KMS-11 (cell line): ENCODE data around the gene ZNF516.

Experiments
- H2AFZ ChIP-seq: fragments of 200-600 bp; sonication (generic); 2 replicates; pipeline ENCODE4 v1.6.1; 2016; ENCODE audit warnings: antibody characterized with exemption, mixed run types, low read depth
- H3K27ac ChIP-seq: fragments of 200-600 bp; sonication (generic); 2 replicates; pipeline ENCODE4 v1.6.1; 2016; ENCODE audit warnings: mild to moderate bottlenecking, mixed run types
- H3K27me3 ChIP-seq: fragments of 200-600 bp; sonication (generic); 2 replicates; pipeline ENCODE4 v1.6.1; 2017; ENCODE audit warnings: mild to moderate bottlenecking, low read depth, mixed run types, moderate library complexity; ENCODE audit not compliant: insufficient read depth
- H3K36me3 ChIP-seq: fragments of 200-600 bp; sonication (generic); 2 replicates; pipeline ENCODE4 v1.6.1; 2017; ENCODE audit warnings: mild to moderate bottlenecking, mixed run types; ENCODE audit not compliant: insufficient read depth
- H3K4me1 ChIP-seq: fragments of 200-600 bp; sonication (generic); 2 replicates; pipeline ENCODE4 v1.6.1; 2016; ENCODE audit warnings: mild to moderate bottlenecking, low read depth, mixed run types; ENCODE audit not compliant: poor library complexity, severe bottlenecking
- H3K4me2 ChIP-seq: fragments of 200-600 bp; sonication (generic); 2 replicates; pipeline ENCODE4 v1.7.0; 2016; ENCODE audit warnings: mild to moderate bottlenecking, mixed run types
- H3K4me3 ChIP-seq: fragments of 200-600 bp; sonication (generic); IDR thresholded peaks from 2 replicates; pipeline ENCODE4 v1.6.1; 2017; ENCODE audit warnings: low read depth, low read length, mixed read lengths; ENCODE audit not compliant: insufficient read depth
- H3K79me2 ChIP-seq: fragments of 200-600 bp; sonication (generic); 2 replicates; pipeline ENCODE4 v1.6.1; 2016; ENCODE audit warnings: low read depth, mixed run types; ENCODE audit not compliant: insufficient read depth
- H3K9ac ChIP-seq: fragments of 200-600 bp; sonication (generic); 2 replicates; pipeline ENCODE4 v1.6.1; 2016; ENCODE audit warnings: mild to moderate bottlenecking, mixed run types
- H4K20me1 ChIP-seq: fragments of 200-600 bp; sonication (generic); 2 replicates; pipeline ENCODE4 v1.6.1; 2016; ENCODE audit warnings: mild to moderate bottlenecking, mixed run types; ENCODE audit not compliant: insufficient read depth
- TF ChIP-seq, protein P1 (sequence below): fragments of 200-600 bp; sonication (generic); conservative IDR thresholded peaks from 2 replicates; pipeline ENCODE4 v1.6.1; 2017; ENCODE audit warnings: low read depth, mild to moderate bottlenecking, antibody characterized with exemption, low read length, moderate library complexity, mixed read lengths

ZNF516 gene

GRCh38 chr18:76335859-76336640 is 159.0 kb downstream of the ZNF516 start:
- Histone ChIP-seq H3K4me2 (no peak overlapping the region), H3K4me1 (no peaks in the 10 kb centered on the region), H4K20me1 (no peaks in the 10 kb centered on the region), H3K27me3 (no peaks in the 10 kb centered on the region), H3K36me3 (peaks cover 4% of the 10 kb centered on the region; the same call in 1 of the 2 replicates), H3K79me2 (no peaks in the 10 kb centered on the region), H3K27ac (no peak overlapping the region), H3K9ac (no peak overlapping the region), H2AFZ (no peak overlapping the region), H3K4me3 (no peak overlapping the region)
- TF ChIP-seq, protein P1, sequence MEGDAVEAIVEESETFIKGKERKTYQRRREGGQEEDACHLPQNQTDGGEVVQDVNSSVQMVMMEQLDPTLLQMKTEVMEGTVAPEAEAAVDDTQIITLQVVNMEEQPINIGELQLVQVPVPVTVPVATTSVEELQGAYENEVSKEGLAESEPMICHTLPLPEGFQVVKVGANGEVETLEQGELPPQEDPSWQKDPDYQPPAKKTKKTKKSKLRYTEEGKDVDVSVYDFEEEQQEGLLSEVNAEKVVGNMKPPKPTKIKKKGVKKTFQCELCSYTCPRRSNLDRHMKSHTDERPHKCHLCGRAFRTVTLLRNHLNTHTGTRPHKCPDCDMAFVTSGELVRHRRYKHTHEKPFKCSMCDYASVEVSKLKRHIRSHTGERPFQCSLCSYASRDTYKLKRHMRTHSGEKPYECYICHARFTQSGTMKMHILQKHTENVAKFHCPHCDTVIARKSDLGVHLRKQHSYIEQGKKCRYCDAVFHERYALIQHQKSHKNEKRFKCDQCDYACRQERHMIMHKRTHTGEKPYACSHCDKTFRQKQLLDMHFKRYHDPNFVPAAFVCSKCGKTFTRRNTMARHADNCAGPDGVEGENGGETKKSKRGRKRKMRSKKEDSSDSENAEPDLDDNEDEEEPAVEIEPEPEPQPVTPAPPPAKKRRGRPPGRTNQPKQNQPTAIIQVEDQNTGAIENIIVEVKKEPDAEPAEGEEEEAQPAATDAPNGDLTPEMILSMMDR, result no peak

DNA sequence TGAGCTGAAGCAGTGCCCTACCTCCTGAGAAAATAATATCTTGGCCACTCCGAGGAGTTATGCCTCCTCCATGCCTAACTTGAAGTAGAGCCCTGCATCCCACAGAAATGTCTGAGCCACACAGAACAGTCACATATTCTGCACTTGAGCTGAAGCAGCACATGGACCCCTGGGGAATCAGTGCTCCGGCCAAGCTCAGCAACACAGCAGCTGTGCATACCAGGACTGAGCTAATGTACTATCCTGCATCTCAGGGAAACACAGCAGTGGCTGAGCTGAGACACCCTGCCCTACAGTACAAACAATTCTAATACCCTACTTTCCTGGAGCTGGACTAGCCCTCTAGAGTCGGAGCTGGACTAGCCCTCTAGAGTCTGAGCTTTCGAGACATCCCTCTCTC is 166.9 kb downstream of the ZNF516 start:
- Histone ChIP-seq H3K27ac (no peak overlapping the region), H3K4me3 (no peak overlapping the region), H3K4me2 (no peak overlapping the region), H2AFZ (no peak overlapping the region), H3K79me2 (no peaks in the 10 kb centered on the region), H4K20me1 (no peaks in the 10 kb centered on the region), H3K36me3 (peaks cover 4% of the 10 kb centered on the region; the same call in 1 of the 2 replicates), H3K4me1 (no peaks in the 10 kb centered on the region), H3K9ac (no peak overlapping the region), H3K27me3 (no peaks in the 10 kb centered on the region)
- TF ChIP-seq, protein P1, result no peak

DNA sequence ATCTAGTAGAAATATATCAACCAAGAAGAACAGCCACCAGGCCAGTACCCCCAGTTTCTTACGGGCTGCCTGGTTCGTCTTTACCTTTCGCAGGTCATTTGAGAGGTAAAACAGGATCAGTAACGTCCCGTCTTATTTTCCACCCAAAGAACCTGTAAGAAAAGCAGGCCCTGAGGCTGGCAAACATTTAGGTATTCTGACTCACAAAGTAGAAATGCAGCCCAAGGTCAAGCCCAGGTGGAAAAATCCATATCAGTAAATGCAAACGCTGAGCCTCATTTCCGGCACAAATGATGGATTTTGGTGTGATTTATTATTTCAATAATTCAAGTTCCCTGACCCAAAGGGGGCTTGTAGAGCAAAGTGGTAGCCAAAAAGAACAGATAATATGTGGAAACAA is 171.2 kb downstream of the ZNF516 start:
- H3K79me2 ChIP-seq, result no peaks in the 10 kb centered on the region
- H4K20me1 ChIP-seq, result no peaks in the 10 kb centered on the region
- H3K27me3 ChIP-seq, result no peaks in the 10 kb centered on the region
- no peak overlapping the region for H3K9ac ChIP-seq
- no peaks in the 10 kb centered on the region for H3K36me3 ChIP-seq
- no peak overlapping the region for H3K27ac ChIP-seq
- H3K4me2 ChIP-seq, result no peak overlapping the region
- H3K4me3 ChIP-seq, result no peak overlapping the region
- no peaks in the 10 kb centered on the region for H3K4me1 ChIP-seq
- TF ChIP-seq, protein P1, result no peak
- no peak overlapping the region for H2AFZ ChIP-seq

DNA sequence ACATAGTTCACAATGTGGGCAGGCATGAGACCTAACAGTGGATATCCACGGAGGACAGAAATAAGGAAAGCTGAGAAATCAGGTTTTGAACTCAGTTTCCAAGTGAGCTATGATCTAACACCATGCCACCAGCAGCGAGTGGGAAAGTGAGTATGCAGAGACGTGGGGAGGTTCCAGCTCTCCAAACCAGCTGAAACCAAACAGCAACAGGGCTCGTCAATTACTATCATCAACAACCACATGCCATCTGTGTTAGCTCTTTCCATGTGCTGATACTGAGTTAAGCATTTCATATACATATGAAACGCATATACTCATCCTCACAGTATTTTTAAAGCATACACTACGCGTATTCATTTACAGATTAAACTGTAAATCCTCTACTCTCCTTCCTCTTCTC is 172.4 kb downstream of the ZNF516 start:
- no peak overlapping the region for H3K4me2 ChIP-seq
- no peaks in the 10 kb centered on the region for H3K4me1 ChIP-seq
- no peaks in the 10 kb centered on the region for H3K27me3 ChIP-seq
- H3K36me3 ChIP-seq, result no peaks in the 10 kb centered on the region
- no peak overlapping the region for H3K4me3 ChIP-seq
- no peak overlapping the region for H3K9ac ChIP-seq
- TF ChIP-seq, protein P1, result no peak
- no peak overlapping the region for H2AFZ ChIP-seq
- no peaks in the 10 kb centered on the region for H3K79me2 ChIP-seq
- no peak overlapping the region for H3K27ac ChIP-seq
- H4K20me1 ChIP-seq, result no peaks in the 10 kb centered on the region
